DND-41 (cell line): ENCODE measurements around the gene PHACTR3.

Experiments
- ATAC-seq: fragments of 200-7000 bp; cut with Tn5 transposase; 3 replicates; pipeline ENCODE4 v1.9.1; 2021; ENCODE audit warnings: low read depth; ENCODE audit not compliant: insufficient read depth
- DNase-seq: peaks from one replicate; pipeline ENCODE4 v3.0.0-alpha.2; 2020
- H2AFZ ChIP-seq: 2 replicates; pipeline ENCODE4 v1.6.0; 2012; ENCODE audit warnings: low read depth, low read length
- H3K27ac ChIP-seq: 2 replicates; pipeline ENCODE4 v1.5.1; 2012; ENCODE audit warnings: low read length, inconsistent platforms
- H3K27me3 ChIP-seq: fragments of 200-600 bp; sonication (generic); 2 replicates; pipeline ENCODE4 v1.6.0; 2012; ENCODE audit warnings: low read length, mild to moderate bottlenecking, inconsistent platforms; ENCODE audit not compliant: insufficient read depth, poor library complexity
- H3K36me3 ChIP-seq: 2 replicates; pipeline ENCODE4 v1.5.1; 2012; ENCODE audit warnings: low read length, inconsistent platforms; ENCODE audit not compliant: insufficient read depth
- H3K4me1 ChIP-seq: 2 replicates; pipeline ENCODE4 v1.5.1; 2012; ENCODE audit warnings: mild to moderate bottlenecking, low read length; ENCODE audit not compliant: insufficient read depth
- H3K4me2 ChIP-seq: 2 replicates; pipeline ENCODE4 v1.6.0; 2012; ENCODE audit warnings: mild to moderate bottlenecking, moderate library complexity, low read length, inconsistent platforms; ENCODE audit not compliant: insufficient read depth
- H3K4me3 ChIP-seq, 2 experiments: fragments of 200-600 bp in 1 of 2; shearing (Covaris generic) in 1 of 2; 2 replicates each; pipeline ENCODE4 v1.5.1; 2012 to 2016; ENCODE audit warnings: inconsistent platforms in 2 of 2, low read length in 2 of 2, mild to moderate bottlenecking in 2 of 2, low read depth in 1 of 2, moderate library complexity in 1 of 2
- H3K79me2 ChIP-seq: 2 replicates; pipeline ENCODE4 v1.6.0; 2012; ENCODE audit warnings: low read length, inconsistent platforms; ENCODE audit not compliant: insufficient read depth
- H3K9ac ChIP-seq: 2 replicates; pipeline ENCODE4 v1.6.0; 2012; ENCODE audit warnings: low read depth, mild to moderate bottlenecking, inconsistent platforms, low read length, moderate library complexity
- H3K9me3 ChIP-seq: 2 replicates; pipeline ENCODE4 v1.5.1; 2012; ENCODE audit warnings: low read length, moderate library complexity, mild to moderate bottlenecking, inconsistent platforms; ENCODE audit not compliant: insufficient read depth, severe bottlenecking
- H4K20me1 ChIP-seq: 2 replicates; pipeline ENCODE4 v1.6.0; 2012; ENCODE audit warnings: low read length; ENCODE audit not compliant: insufficient read depth
- EZH2 ChIP-seq: IDR thresholded peaks from 3 replicates; pipeline ENCODE4 v1.6.1; 2012; ENCODE audit warnings: borderline replicate concordance, low read depth, mild to moderate bottlenecking, moderate library complexity, low read length, inconsistent platforms; ENCODE audit not compliant: severe bottlenecking
- TF ChIP-seq, protein P1 (sequence below): IDR thresholded peaks from 2 replicates; pipeline ENCODE4 v1.5.1; 2012; ENCODE audit warnings: borderline replicate concordance, low read length, moderate library complexity, mild to moderate bottlenecking; ENCODE audit not compliant: poor library complexity, severe bottlenecking; ENCODE audit errors: extremely low read depth

The PHACTR3 gene

DNA sequence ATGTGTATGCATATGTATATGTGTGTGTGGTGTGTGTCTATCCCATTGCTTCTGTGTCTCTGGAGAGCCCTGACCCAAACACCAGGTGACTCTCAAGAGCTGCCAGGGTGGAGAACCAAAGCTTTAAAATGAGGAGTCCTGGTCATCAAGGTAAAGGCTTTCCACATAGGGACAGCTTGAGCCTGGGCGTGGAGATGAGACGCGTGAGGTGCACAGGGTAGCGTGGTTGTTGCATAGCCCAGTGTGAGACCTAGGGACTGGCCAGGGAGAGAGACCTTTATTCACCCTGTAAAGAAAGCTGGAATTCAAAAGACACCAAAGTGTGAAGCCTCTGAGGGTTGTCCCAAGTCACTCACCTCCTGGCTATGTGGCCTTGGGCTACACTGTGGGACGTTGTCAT lies 180.0 kb downstream of the PHACTR3 start:
- no peak for ATAC-seq
- H3K27ac ChIP-seq = no peak overlapping the region
- peaks cover 11% of the 10 kb centered on the region for H4K20me1 ChIP-seq

DNA sequence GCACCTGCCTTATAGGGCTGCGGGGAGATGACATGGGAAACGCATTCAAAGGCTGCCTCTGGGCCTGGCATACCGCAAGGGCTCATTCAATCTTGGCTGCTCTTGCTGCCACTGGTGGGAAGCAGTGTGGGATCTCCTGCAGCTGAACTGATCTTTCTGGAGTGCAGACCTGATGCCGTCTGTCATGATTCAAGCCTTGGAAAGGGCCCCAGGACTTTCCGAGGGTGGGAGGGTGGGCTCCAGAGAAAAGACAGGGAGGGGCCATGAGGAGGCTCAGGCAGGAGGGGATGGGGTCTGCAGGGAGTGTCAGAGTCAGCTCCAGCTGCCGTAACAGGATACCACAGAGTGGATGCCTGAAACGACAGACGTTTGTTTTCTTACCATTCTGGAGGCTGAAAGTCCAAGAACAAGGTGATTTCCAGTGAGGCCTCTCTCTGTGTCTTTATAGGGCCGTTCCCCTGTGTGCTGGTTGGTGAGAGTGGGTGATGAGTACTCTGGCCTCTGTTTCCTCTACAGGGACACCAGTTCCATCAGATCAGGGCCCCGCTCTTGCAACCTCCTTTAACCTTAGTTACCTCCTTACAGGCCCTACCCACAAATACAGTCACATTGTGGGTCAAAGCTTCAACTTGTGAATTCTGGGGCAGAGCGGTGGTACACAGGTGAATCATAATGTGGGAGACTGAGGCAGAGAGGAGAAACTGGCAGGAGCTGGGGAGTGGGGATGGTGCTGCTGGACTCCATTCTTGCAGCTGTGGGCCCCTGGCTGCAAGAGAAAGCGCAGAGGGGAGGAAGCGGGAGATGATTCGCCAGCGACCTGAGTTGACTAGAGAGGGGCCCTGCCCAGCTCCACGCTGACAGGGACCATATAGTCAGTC lies 180.7 kb downstream of the PHACTR3 start:
- ATAC-seq = no peak

More for the DNA sequence above, 180.0 kb downstream of the PHACTR3 start:
- H3K4me3 ChIP-seq = no peak overlapping the region
- H3K4me2 ChIP-seq = no peak overlapping the region
- no peaks in the 10 kb centered on the region for H3K4me1 ChIP-seq
- H3K79me2 ChIP-seq = no peaks in the 10 kb centered on the region
- no peak overlapping the region for H3K9ac ChIP-seq
- no peak overlapping the region for H2AFZ ChIP-seq
- TF ChIP-seq EZH2 = no peak
- TF ChIP-seq, protein P1, sequence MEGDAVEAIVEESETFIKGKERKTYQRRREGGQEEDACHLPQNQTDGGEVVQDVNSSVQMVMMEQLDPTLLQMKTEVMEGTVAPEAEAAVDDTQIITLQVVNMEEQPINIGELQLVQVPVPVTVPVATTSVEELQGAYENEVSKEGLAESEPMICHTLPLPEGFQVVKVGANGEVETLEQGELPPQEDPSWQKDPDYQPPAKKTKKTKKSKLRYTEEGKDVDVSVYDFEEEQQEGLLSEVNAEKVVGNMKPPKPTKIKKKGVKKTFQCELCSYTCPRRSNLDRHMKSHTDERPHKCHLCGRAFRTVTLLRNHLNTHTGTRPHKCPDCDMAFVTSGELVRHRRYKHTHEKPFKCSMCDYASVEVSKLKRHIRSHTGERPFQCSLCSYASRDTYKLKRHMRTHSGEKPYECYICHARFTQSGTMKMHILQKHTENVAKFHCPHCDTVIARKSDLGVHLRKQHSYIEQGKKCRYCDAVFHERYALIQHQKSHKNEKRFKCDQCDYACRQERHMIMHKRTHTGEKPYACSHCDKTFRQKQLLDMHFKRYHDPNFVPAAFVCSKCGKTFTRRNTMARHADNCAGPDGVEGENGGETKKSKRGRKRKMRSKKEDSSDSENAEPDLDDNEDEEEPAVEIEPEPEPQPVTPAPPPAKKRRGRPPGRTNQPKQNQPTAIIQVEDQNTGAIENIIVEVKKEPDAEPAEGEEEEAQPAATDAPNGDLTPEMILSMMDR = no peak
- no peak for DNase-seq
- H3K36me3 ChIP-seq = no peaks in the 10 kb centered on the region
- H3K9me3 ChIP-seq = no peaks in the 10 kb centered on the region
- peaks cover 14% of the 10 kb centered on the region for H3K27me3 ChIP-seq

DNA sequence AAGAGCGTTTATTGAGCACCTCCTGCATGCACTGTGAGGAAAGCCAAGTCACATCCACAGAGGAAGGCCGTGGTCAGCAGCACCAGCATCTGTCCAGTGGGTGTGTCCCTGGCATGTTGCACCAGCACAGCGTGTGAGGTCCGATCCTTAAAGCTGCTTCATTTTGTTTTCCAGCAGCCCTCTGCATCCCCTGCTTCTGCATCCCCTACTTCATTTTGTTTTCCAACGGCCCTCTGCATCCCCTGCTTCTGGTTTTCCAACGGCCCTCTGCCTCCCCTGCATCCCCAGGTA lies 181.3 kb downstream of the PHACTR3 start:
- Histone ChIP-seq H4K20me1 (peaks cover 11% of the 10 kb centered on the region), H3K36me3 (no peaks in the 10 kb centered on the region), H3K27ac (no peak overlapping the region), H3K4me3 (no peak overlapping the region), H2AFZ (no peak overlapping the region), H3K27me3 (peaks cover 21% of the 10 kb centered on the region), H3K79me2 (no peaks in the 10 kb centered on the region), H3K4me2 (no peak overlapping the region), H3K9me3 (no peaks in the 10 kb centered on the region), H3K4me1 (no peaks in the 10 kb centered on the region), H3K9ac (no peak overlapping the region)
- no peak for DNase-seq
- no peak for ATAC-seq
- no peak for TF ChIP-seq EZH2
- TF ChIP-seq, protein P1 = no peak

More for the DNA sequence above, 180.7 kb downstream of the PHACTR3 start:
- Histone ChIP-seq H3K9me3 (no peaks in the 10 kb centered on the region), H3K4me3 (no peak overlapping the region), H3K79me2 (no peaks in the 10 kb centered on the region), H4K20me1 (peaks cover 11% of the 10 kb centered on the region), H3K36me3 (no peaks in the 10 kb centered on the region), H3K9ac (no peak overlapping the region), H3K4me1 (no peaks in the 10 kb centered on the region), H3K27ac (no peak overlapping the region), H2AFZ (no peak overlapping the region), H3K27me3 (peaks cover 16% of the 10 kb centered on the region), H3K4me2 (no peak overlapping the region)
- no peak for DNase-seq
- TF ChIP-seq EZH2 = no peak
- TF ChIP-seq, protein P1 = no peak
